Endodermal cell (in vitro differentiated cells): ENCODE measurements around the gene PRIM2. TPM values are rescaled to one million over a fixed set of nuclear protein-coding genes. Genes with fewer than 3 reads are reported as not detected.

Experiments
- DNase-seq: peaks from one replicate; pipeline ENCODE4 v3.0.0-alpha.2; 2017
- H3K27ac ChIP-seq: 2 replicates; pipeline ENCODE4 v1.5.1; 2013; ENCODE audit warnings: mild to moderate bottlenecking, low read depth, low read length, moderate library complexity
- H3K27me3 ChIP-seq: 2 replicates; pipeline ENCODE4 v1.6.1; 2013; ENCODE audit warnings: mild to moderate bottlenecking, low read length, moderate library complexity; ENCODE audit not compliant: insufficient read depth, control insufficient read depth, poor library complexity, severe bottlenecking
- H3K36me3 ChIP-seq: 2 replicates; pipeline ENCODE4 v1.7.0; 2013; ENCODE audit warnings: mild to moderate bottlenecking, low read length, moderate library complexity; ENCODE audit not compliant: control insufficient read depth, insufficient read depth
- H3K4me1 ChIP-seq: one replicate; pipeline ENCODE4 v1.7.0; 2013; ENCODE audit warnings: low read length; ENCODE audit not compliant: control insufficient read depth, insufficient read depth
- H3K4me3 ChIP-seq: 2 replicates; pipeline ENCODE4 v1.5.1; 2013; ENCODE audit warnings: mild to moderate bottlenecking, low read length, moderate library complexity
- H3K9ac ChIP-seq: 2 replicates; pipeline ENCODE4 v1.6.1; 2013; ENCODE audit warnings: mild to moderate bottlenecking, low read length, moderate library complexity; ENCODE audit not compliant: poor library complexity, severe bottlenecking; ENCODE audit errors: extremely low read depth
- H3K9me3 ChIP-seq: 2 replicates; pipeline ENCODE4 v1.6.1; 2013; ENCODE audit warnings: mild to moderate bottlenecking, low read length, moderate library complexity; ENCODE audit not compliant: control insufficient read depth
- H3K27ac Mint-ChIP-seq: 2 replicates; pipeline ENCODE4 v1.8.0; 2020; ENCODE audit warnings: mixed read lengths
- H3K27me3 Mint-ChIP-seq: 2 replicates; pipeline ENCODE4 v1.8.0; 2021; ENCODE audit warnings: mild to moderate bottlenecking, mixed read lengths; ENCODE audit not compliant: insufficient read depth
- H3K36me3 Mint-ChIP-seq: 2 replicates; pipeline ENCODE4 v1.8.0; 2020; ENCODE audit warnings: low read depth, mixed read lengths
- H3K4me1 Mint-ChIP-seq: 2 replicates; pipeline ENCODE4 v1.8.0; 2020; ENCODE audit warnings: mixed read lengths
- H3K4me3 Mint-ChIP-seq: 2 replicates; pipeline ENCODE4 v1.8.0; 2020; ENCODE audit warnings: mild to moderate bottlenecking, moderate library complexity, mixed read lengths
- H3K9me3 Mint-ChIP-seq: 2 replicates; pipeline ENCODE4 v1.8.0; 2020; ENCODE audit warnings: mild to moderate bottlenecking, mixed read lengths
- WGBS, 2 experiments: methylation state at CpG; one replicate each; pipeline versions ENCODE4 v1.1.5 to v1.1.7; 2013; ENCODE audit warnings: missing lambda C conversion rate in 2 of 2, mixed read lengths in 1 of 2; ENCODE audit not compliant: insufficient coverage in 1 of 2, insufficient read length in 1 of 2; 5-methylcytosine and 5-hydroxymethylcytosine counted together
- total RNA-seq, 2 donors: library from RNA; stranded (reverse); fragmentation: NEBNext Ultra II Directional in 1 of 2; extraction: Animal tissue kit (Norgen Biotek cat#: 25700) in 1 of 2; gene quantifications; 2 replicates in 1 of 2; 3 replicates in 1 of 2; pipeline ENCODE4 v1.2.1, GENCODE V29; 2021
- TF ChIP-seq, protein P1 (sequence below): fragments of 200-600 bp; sonication (generic); conservative IDR thresholded peaks from 2 replicates; pipeline ENCODE4 v1.5.0; 2021; ENCODE audit warnings: antibody characterized with exemption, mild to moderate bottlenecking

PRIM2 gene
- total RNA-seq, 2 donors from 2014 or later, result 30.9 to 43.1 TPM

DNA sequence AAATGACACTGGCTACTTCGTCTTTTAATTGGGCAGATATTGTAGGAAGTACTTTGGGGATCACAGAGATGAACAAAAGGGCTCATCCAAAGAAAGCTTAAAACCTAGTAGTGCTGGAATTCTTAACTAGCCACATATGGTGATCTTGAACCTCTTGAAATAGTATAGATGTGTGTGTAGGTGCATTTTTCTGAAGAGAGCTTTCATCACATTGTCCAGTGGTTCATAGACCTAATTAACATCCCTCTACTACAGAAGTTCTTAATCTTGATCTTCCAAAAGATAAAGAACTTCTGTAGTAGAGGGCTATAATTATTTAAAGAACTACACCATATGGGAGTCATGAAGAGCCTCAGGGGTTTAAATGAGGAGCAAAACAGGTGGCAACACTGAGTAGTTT is 2.3 kb upstream of the PRIM2 start:
- H3K4me3 Mint-ChIP-seq, result no peak overlapping the region

DNA sequence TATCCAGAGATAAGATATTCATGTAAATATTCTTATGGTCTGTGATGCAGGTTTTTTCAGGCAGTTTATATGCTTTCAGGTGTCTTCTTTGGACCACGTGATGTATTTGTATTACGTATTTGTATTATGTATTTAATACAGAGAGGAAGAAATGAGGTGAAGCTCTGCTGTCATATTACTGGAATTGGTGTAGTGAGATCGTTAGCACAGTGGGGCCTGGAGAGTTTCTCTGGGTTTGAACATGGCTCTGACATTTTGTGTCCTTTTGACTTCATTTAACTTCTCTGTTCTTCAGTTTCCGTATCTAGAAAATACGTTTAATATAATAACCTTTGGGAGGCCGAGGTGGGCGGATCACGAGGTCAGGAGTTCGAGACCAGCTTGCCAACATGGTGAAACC is 1.6 kb upstream of the PRIM2 start:
- TF ChIP-seq, protein P1, sequence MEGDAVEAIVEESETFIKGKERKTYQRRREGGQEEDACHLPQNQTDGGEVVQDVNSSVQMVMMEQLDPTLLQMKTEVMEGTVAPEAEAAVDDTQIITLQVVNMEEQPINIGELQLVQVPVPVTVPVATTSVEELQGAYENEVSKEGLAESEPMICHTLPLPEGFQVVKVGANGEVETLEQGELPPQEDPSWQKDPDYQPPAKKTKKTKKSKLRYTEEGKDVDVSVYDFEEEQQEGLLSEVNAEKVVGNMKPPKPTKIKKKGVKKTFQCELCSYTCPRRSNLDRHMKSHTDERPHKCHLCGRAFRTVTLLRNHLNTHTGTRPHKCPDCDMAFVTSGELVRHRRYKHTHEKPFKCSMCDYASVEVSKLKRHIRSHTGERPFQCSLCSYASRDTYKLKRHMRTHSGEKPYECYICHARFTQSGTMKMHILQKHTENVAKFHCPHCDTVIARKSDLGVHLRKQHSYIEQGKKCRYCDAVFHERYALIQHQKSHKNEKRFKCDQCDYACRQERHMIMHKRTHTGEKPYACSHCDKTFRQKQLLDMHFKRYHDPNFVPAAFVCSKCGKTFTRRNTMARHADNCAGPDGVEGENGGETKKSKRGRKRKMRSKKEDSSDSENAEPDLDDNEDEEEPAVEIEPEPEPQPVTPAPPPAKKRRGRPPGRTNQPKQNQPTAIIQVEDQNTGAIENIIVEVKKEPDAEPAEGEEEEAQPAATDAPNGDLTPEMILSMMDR, result no peak
- H3K27ac ChIP-seq, result no peak overlapping the region
- Mint-ChIP-seq H3K9me3 (peaks cover 10% of the 10 kb centered on the region), H3K27ac (no peak overlapping the region), H3K4me1 (peaks cover 11% of the 10 kb centered on the region), H3K27me3 (peaks cover 19% of the 10 kb centered on the region), H3K4me3 (no peak overlapping the region), H3K36me3 (peaks cover 14% of the 10 kb centered on the region)
- peaks cover 10% of the 10 kb centered on the region for H3K27me3 ChIP-seq
- no peaks in the 10 kb centered on the region for H3K4me1 ChIP-seq
- no peak overlapping the region for H3K4me3 ChIP-seq
- no peak overlapping the region for H3K9ac ChIP-seq
- no peaks in the 10 kb centered on the region for H3K9me3 ChIP-seq
- H3K36me3 ChIP-seq, result peaks cover 9% of the 10 kb centered on the region
- no peak for DNase-seq
- WGBS, 2 experiments, result 88 to 91% methylated on average over 7 to 9 of the region's 9 CpGs

More for the DNA sequence above, 2.3 kb upstream of the PRIM2 start:
- Mint-ChIP-seq H3K9me3 (peaks cover 15% of the 10 kb centered on the region), H3K27ac (no peak overlapping the region), H3K4me1 (peaks cover 11% of the 10 kb centered on the region), H3K27me3 (peaks cover 12% of the 10 kb centered on the region), H3K36me3 (peaks cover 9% of the 10 kb centered on the region)
- H3K9me3 ChIP-seq, result no peaks in the 10 kb centered on the region
- H3K36me3 ChIP-seq, result peaks cover 2% of the 10 kb centered on the region
- no peak overlapping the region for H3K9ac ChIP-seq
- 78 to 87% methylated on average over 1 of the region's 1 CpG for WGBS, 2 experiments
- TF ChIP-seq, protein P1, result no peak
- no peaks in the 10 kb centered on the region for H3K4me1 ChIP-seq
- no peak overlapping the region for H3K4me3 ChIP-seq
- H3K27ac ChIP-seq, result no peak overlapping the region
- peaks cover 3% of the 10 kb centered on the region for H3K27me3 ChIP-seq
- DNase-seq, result no peak

DNA sequence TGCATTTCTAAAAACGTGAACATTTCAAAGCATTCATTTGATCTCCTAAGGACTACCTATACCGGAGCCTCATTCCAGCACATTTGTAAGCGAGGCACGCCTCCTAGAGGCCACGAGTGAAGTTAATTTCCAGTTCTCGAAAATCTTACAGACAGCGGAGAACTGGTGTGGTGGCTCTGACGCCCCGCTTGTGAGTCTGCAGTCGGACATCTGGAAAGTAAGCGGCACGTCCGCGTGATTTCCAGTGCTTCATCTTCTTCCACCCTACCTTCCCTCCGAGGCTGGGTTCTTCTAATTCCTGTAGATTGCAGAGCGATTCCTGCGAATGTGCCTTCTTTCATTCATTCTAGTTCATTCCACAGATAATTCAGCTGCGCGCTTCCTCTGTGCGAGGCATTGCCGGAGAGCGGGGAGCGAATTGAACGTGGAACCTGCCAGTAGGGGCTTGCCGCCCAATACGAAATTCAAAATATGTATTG is 810 bp upstream of the PRIM2 start:
- Mint-ChIP-seq H3K9me3 (peaks cover 5% of the 10 kb centered on the region), H3K27ac (peak overlapping the region; percentile 97)
- 1% methylated on average over 16 to 26 of the region's 26 CpGs for WGBS, 2 experiments

More for the DNA sequence above, 810 bp upstream of the PRIM2 start:
- H3K27me3 ChIP-seq, result peaks cover 18% of the 10 kb centered on the region
- DNase-seq, result peak; percentile 93
- H3K4me1 Mint-ChIP-seq, result peaks cover 11% of the 10 kb centered on the region
- H3K36me3 Mint-ChIP-seq, result peaks cover 20% of the 10 kb centered on the region
- peaks cover 5% of the 10 kb centered on the region for H3K9me3 ChIP-seq
- H3K36me3 ChIP-seq, result peaks cover 17% of the 10 kb centered on the region
- H3K27ac ChIP-seq, result no peak overlapping the region
- TF ChIP-seq, protein P1, result peak; percentile 90
- H3K4me3 ChIP-seq, result peak overlapping the region; percentile 96
- peak overlapping the region; percentile 65 for H3K9ac ChIP-seq
- no peaks in the 10 kb centered on the region for H3K4me1 ChIP-seq
- H3K27me3 Mint-ChIP-seq, result peaks cover 26% of the 10 kb centered on the region
- peak overlapping the region; percentile 84 for H3K4me3 Mint-ChIP-seq
